NCI-H2227 (cell line): ENCODE data around the gene HDAC4.
"Not testable (repeated sequence)": the region's sequence is repeated elsewhere in the genome, so short reads cannot be mapped to it uniquely, and the experiment has no call there.

Source experiments
- DNase-seq: peaks from one replicate; lab custom pipeline; 2025; ENCODE audit not compliant: unreplicated experiment; lab: John Stamatoyannopoulos, UW

The HDAC4 gene

GRCh38 chr2:239042046-239042445 lies 358.8 kb downstream of the HDAC4 start:
- DNase-seq = no peak

GRCh38 chr2:239041062-239041461 lies 359.8 kb downstream of the HDAC4 start:
- no peak for DNase-seq

- no peak for DNase-seq
These were observed 360.6 kb downstream of the HDAC4 start for GRCh38 chr2:239040152-239040761.

- DNase-seq = no peak
These were observed 361.4 kb downstream of the HDAC4 start for GRCh38 chr2:239039479-239039861.

- no peak for DNase-seq
These were observed 361.9 kb downstream of the HDAC4 start for GRCh38 chr2:239038773-239039478.

GRCh38 chr2:239038284-239038683 lies 362.5 kb downstream of the HDAC4 start:
- not testable (repeated sequence) for DNase-seq

- no peak for DNase-seq
These were observed 363.3 kb downstream of the HDAC4 start for GRCh38 chr2:239037559-239037910.

- DNase-seq = no peak
These were observed 363.8 kb downstream of the HDAC4 start for GRCh38 chr2:239036819-239037558.

GRCh38 chr2:239035997-239036731 lies 364.7 kb downstream of the HDAC4 start:
- no peak for DNase-seq

GRCh38 chr2:239035361-239035814 lies 365.4 kb downstream of the HDAC4 start:
- no peak for DNase-seq

GRCh38 chr2:239034561-239035341 lies 366.1 kb downstream of the HDAC4 start:
- no peak for DNase-seq

- no peak for DNase-seq
These were observed 366.8 kb downstream of the HDAC4 start for GRCh38 chr2:239033801-239034560.

GRCh38 chr2:239029958-239030357 lies 370.9 kb downstream of the HDAC4 start:
- DNase-seq = no peak

GRCh38 chr2:239028253-239028619 lies 372.6 kb downstream of the HDAC4 start:
- no peak for DNase-seq

GRCh38 chr2:239027391-239028252 lies 373.2 kb downstream of the HDAC4 start:
- no peak for DNase-seq

- no peak for DNase-seq
These were observed 374.0 kb downstream of the HDAC4 start for GRCh38 chr2:239026711-239027361.

GRCh38 chr2:239025951-239026461 lies 374.8 kb downstream of the HDAC4 start:
- DNase-seq = no peak

- DNase-seq = no peak
These were observed 375.6 kb downstream of the HDAC4 start for GRCh38 chr2:239025096-239025801.
